Fibroblast of skin of scalp (primary cell): ENCODE measurements around the gene MRPL19.
"Not testable (repeated sequence)": the region's sequence is repeated elsewhere in the genome, so short reads cannot be mapped to it uniquely, and the experiment has no call there.

Experiments used
- DNase-seq: peaks from one replicate; pipeline ENCODE4 v3.0.0-alpha.2; 2013

The MRPL19 gene

DNA sequence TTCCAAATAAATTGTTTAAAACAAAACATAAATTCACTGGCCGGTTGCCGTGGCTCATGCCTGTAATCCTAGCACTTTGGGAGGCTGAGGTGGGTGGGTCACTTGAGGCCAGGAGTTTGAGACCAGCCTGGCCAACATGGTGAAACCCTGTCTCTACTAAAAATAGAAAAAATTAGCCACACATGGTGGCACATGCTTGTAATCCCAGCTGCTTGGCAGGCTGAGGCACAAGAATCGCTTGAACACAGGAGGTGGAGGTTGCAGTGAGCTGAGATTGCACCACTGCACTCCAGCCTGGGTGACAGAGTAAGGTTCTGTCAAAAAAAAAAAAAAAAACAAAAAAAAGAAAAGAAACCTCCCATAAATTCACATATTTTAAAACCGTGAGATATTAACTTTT is 28.8 kb downstream of the MRPL19 start:
- DNase-seq = not testable (repeated sequence)

DNA sequence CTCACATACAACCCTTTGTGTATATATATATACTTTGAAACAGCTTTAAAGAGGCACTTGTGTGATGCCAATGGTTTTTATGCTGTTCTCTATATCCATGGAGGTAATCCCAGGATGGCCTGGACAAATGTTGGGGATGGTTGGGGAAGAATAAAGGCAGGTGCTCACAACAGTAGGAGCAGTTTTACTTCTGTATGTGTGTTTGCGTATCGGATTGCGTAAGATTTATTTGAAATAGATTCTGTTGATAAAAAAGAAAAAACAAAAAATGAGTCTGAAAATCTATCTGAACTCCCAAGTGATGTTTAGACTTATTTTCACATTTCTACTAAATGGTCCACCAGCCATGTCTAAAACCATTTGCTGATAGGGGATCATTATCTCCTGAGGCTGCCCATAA is 29.3 kb downstream of the MRPL19 start:
- no peak for DNase-seq

DNA sequence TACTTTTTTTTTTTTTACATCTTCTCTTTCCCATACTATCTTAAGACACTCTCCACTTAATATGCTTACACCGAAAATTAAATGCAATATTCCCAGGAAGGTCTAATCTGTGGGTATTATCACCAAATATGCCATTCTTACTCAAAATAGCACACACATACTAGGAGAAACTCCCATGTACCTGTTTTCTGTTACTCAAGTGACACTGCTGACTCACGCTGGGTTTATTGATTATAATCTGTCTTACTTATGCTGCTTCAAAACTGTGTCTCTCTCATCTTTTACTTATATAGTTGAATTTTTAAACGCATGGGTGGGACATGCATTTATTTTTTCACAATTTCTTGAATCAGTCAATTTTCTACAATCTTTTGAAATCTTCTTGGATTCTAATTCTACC is 29.9 kb downstream of the MRPL19 start:
- DNase-seq = no peak

DNA sequence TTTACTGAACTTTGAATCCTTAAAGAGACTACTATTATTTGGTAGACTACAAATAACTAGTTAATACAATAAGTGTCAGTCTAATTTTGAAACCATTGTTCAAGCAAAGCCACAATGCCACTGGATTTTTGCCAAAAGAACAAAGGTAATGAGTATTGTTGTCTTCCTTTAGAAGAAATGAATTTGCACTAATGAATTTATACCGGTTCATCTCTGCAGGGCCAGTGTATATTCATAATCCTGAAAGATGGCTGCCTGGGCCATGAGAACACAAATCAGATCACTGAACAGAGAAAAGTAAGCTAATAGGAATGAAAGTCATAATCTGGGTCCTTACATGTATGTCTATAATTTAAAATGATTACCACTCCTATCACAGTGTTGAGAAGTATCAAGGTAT is 33.0 kb downstream of the MRPL19 start:
- DNase-seq = no peak

DNA sequence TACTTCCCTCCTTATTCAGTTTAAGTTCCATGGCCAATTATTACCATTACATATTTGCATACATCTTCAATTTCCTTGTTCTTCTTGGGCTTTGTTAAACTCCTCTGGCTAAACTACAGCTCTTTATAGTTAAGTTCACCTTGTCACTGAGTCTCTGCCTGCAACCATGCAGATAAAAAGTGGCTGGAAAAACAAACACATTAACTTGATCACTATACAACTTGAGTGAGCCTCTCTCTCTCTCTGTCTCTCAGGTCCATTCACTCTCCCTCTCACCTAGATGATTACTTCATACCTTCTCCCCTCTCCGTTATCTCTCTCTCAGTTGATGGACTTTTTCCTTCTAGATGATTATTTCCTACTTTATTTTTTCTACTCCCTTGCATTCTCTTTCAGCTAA is 33.8 kb downstream of the MRPL19 start:
- no peak for DNase-seq

DNA sequence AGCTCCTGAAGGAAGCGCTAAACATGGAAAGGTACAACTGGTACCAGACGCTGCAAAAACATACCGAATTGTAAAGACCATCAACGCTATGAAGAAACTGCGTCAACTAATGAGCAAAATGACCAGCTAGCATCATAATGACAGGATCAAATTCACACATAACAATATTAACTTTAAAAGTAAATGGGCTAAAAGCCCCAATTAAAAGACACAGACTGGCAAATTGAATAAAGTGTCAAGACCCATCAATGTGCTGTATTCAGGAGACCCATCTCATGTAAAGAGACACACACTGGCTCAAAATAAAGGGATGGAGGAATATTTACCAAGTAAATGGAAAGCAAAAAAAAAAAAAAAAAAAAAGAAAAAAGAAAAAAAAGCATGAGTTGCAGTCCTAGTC is 36.8 kb downstream of the MRPL19 start:
- not testable (repeated sequence) for DNase-seq

DNA sequence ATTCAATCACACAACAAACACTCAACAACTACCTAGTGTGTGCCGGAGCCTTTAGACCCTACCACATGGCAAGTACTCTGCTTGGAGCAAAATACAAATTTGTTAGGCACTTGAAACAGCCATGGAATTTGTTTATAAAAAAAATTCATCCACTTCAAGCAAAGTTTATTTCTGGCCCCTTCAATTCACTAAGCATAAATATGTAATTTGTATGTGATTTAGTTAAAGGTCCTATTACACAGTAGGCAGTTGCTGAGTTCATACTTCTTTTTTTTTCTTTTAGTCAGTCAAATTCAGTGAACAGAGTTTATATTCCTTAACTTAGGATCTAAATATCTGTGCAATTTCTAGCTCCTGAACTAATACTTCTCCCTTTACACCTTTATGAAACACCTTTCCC is 41.6 kb downstream of the MRPL19 start:
- DNase-seq = no peak

DNA sequence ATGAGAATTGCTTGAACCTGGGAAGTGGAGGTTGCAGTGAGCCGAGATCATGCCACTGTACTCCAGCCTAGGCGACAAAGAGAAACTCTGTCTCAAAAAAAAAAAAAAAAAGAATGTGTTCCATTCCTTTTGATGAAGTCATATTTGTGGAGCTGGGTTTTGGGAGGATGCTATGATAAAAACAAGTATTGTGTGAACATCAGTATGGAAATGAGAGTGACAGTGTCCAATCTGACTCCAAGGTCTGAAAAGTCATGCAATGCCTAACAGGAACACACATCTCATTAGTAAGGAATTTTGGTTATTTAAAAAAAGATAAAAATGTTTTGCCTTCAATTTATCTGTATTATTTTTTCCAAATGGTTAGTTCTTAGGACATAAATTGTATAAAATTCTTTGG is 52.3 kb downstream of the MRPL19 start:
- peak; percentile 40 for DNase-seq

DNA sequence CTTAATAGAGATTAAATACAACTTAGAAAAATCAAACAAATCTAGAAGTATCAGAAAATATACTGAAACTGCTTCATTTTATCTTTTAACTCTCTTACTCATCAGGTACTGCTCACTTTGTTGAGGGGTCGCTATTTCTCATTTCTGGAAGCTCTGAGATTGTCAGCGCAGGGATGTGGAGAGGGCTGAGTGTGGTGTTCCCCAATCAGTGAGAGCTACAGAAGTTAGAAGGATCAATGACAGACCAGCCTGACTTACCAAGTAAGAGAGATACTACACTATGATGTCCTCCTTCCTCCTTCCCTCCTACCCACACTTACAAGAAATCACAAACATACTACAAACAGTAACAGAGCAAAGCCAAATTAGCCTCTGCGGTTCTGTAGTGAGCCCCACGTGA is 56.0 kb downstream of the MRPL19 start:
- DNase-seq = no peak

DNA sequence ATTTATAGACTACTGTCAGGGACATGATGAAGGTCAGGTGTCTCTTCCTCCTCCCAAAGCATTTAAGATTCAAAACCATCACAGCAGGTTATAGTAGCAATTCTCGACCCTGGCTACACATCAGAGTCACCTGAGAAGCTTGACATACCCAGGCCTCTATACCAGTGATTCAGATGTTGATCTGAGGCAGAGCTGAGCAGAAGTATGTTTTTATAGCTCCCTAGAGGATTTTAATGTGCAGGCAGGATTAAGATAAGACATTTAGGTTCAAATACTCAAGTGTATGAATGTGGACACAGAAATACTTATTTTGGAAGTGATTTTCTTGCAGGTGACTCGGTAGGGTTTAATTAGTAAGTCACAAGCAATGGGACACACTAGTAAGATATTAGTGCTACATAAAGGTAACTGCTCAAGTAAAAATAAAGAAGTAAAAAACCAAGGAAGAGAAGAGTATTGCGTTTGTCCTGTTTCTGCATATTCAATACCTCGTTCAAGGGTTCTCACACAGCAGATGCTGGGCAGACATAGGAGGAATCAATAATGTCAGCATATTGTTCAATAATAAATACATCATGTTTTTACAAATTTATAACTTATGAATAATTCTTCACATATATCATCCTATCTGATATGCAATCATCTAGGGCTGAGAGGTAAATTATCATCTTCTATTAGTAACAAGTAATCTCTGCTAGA is 57.2 kb downstream of the MRPL19 start:
- no peak for DNase-seq

DNA sequence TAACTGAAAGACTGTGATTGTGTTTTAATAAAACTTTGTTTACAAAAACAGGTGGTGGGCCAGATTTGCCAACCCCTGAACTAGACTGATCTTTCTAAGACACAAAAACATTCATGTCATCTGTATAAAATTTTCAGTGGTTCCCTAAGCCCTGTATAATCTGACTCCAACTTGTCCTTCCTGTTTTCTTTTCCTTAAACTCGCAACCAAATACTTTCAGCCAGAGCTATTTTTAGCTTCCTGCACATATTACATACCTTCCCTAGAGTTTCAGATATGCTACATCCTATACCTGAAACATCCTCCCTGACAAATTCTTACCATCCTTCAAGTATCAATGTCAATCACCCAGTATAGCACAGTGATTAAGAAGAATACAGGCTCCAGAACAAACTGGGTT is 59.3 kb downstream of the MRPL19 start:
- peak; percentile 14 for DNase-seq

DNA sequence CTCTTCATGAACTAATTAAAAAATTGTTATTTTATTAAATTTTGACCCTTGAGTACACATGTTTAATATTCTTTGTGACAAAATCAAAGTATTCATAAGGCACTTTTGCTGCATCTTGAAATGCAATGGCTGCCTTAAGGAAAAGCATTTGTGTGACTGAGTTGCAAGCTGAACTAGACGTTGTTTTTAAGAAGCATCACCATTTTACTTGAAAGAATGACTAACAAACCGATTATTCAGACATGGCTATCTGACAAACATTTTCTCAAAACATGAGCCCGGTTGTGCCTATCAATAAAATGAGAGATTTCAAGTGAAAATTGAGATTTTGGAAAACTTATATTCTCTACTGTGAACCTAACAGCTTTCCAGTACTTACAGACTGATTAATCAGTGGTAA is 61.3 kb downstream of the MRPL19 start:
- no peak for DNase-seq

DNA sequence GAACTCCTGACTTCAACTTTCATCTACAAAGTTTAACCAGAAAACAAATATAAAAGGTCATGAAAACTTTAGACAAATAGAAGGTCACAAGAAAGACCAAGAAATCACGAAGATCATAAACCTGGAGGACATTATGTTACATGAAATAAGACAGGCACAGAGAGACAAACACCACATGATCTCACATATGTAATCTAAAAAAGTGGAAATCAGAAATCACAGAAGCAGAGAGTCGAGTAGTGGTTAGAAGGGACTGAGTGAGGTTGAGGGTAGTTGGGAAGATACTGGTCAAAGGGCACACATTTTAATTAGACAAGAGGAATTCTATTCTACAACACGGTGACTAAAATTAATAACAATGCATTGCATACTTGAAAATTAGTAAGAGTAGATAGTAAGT is 62.7 kb downstream of the MRPL19 start:
- DNase-seq = no peak

DNA sequence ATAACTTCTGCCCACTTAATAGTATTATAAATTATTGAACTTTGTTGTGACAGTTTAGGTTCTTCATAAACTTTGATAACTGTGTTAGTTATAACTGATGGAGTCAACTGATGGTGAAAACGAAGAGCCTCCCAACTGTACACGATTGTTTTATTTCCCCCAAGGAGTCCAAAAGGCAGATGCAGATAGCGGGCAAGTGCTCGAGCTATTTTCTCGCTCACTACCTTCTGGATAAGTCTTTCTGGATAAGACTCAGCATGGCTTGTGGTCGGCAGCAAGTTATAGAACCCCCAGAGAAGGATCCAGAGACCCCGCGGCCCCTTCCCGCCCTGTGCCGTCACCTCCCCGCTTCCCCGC is 63.6 kb downstream of the MRPL19 start:
- DNase-seq = no peak

DNA sequence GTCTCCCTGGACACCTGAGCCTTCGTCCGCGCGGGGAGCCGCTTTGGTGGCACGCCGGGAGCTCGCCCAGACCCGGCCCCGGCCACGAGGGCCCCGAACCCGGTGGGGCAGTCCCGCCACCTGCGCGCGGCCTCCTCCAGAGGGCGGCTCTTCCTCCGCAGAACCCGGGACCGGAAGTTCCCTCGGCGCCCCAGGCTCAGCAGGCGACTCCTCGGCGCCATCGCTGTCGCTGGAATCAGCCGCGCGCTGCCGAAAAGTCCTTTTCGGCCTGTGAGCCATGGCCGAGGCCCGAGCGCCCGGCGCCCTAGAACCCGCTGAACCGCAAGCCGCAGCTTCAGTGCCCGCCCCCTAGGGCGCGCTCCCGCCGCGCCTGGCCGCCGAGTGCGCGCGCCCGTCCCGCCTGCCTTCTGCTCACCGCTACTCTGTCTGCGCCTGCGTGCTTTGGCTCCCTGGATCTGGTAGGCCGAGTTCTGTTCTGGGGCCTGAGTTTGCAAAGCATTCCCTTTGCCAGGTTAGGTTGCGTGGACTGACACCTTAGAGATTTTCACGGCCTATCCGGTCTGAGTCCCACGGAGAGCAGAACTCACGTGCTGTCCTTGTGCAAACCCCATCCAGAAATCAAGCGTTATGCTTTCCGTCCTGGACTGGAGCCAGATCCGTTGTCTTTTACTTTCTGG is 64.1 kb downstream of the MRPL19 start, which contains the start of gene GCFC2:
Gene GCFC2, minus strand, starts transcription at position 339 of the 677 bp plus-strand sequence. Its CDS starts 60 bp downstream, at position 279.
- DNase-seq = peak; percentile 89

DNA sequence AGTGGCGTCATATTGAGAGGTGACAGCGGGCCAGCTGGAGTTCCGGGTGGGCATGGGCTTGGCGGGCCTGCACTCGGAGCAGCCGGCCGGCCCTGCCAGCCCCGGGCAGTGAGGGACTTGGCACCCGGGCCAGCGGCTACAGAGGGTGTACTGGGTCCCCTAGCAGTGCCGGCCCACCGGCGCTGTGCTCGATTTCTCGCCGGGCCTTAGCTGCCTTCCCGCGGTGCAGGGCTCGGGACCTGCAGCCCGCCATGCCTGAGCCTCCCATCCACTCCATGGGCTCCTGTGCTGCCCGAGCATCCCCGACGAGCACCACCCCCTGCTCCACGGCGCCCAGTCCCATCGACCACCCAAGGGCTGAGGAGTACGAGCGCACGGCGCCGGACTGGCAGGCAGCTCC is 65.0 kb downstream of the MRPL19 start:
- not testable (repeated sequence) for DNase-seq

DNA sequence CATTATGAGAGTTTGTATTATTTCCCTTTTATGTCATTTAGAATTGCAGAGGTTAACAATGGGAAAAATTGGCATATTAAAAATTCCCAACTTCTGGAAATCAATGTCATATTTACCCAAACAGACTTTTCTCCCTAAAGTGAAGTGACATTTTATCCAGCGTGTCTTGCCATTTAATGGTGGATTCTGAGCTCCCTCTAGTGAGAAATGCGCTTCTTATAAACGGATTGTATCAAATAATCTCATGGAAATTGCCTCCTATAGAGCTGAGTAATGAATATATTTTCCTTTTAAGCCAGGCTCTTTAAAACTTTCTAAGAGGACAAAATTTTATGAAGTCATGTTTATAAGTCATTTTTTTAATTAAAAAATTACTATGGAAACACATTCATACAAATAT is 69.8 kb downstream of the MRPL19 start:
- peak; percentile 19 for DNase-seq

DNA sequence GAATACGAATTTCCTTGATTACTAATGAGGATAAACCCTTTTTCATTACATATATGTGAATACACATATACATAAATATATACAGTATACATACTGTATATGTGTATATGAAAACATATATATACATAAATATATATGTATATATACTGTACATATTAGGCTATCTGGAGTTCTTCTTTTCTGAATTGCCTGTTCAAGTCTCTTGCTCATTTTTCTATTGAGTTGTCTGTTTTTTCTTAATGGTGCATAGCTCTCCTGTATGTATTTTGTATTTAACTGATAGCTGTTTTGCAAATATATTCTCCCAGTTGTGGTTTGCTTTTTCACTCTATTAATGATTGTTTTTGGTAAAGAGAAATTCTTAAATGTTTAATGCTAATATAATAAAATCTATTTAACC is 73.0 kb downstream of the MRPL19 start:
- DNase-seq = no peak

DNA sequence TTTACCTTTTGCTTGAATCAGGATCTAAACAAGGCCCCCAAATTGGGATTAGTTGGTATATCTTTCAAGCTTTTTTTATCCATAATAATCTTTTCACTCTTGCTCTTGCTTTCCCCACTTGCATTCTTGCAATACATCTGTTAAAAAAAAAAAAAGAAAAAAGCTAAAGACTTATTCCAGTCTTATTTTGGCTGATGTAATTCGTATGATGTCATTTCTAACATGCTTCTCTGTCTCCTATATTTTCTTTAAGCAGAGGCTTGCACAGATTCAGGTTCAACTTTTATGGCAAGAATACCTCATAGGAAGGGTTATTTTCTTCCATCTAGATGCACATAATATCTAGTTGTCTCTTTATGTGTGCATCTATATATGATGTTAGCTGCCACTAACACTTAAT is 73.9 kb downstream of the MRPL19 start:
- peak; percentile 7 for DNase-seq

DNA sequence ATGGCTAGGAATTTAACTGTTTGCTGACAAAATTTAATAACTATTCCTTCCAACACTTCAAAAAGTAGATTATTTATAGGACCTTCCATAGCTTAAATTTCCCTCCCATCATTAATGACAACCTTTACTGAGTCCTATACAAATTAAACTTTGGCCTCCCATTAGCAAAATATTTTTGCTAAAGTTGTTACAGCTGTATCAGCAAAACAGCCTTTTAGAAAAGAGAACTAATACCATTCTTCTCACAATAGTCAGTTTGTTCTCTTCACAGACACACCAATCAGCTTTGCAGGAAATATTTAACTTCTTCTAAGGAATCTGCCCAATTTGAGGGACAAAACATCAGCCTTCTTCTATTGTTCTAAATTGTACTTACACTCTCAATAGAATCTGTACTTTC is 76.1 kb downstream of the MRPL19 start:
- no peak for DNase-seq

DNA sequence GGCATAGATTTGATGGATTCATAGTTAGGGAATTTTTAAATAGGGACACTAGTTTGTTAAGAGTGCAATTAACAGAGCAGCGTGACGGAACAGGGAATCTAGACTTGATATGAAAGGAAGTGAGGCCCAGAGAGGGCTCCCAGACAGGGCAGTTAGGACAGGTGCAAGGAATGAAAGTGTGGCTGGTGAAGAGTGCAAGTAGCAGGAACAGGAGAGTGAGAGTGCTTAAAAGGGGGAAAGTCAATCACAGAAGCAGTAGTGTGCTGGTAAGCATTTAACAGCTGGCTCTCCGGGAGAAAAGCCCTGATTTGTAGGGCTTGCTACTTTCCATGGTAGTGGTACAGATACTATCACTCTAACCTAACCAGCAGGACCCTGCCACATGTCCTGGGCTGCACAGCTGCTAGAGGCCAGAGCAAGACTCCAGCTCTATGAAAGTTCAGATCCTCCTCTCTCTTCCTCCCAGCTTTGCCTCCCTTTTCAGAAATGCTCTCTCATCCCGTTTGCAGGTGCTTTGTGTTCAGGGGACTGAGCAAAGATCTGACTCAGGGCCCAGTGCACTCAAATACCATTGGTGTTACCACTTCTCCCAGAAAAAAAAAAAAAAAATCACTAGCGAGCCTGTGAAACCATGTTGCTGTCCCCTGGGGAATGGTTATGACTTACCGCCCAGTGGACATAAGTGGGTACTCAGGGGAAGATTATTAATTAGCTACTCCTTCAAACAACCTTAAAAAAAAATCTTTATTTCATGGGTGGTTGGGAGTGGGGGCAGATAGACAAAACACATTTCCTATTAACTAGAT is 82.2 kb downstream of the MRPL19 start:
- no peak for DNase-seq

DNA sequence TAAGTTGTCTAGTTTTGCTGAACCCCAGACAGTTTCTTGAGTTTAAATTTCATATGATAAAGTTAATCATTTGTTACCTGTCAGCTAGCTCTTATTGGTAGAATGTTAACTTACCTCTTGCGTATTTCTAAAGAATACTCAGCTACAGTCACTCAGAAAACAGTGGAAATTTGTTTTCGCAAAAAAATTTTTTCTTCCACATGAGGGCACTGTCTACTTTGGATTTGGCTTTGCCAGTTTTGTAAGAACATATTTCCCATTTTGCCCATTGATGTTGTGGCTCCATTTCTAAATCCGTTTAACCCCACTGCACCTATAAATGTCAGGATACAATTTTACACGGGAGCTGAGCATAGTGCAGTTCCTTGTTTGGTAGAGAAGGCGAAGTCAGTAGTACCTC is 83.3 kb downstream of the MRPL19 start:
- no peak for DNase-seq

DNA sequence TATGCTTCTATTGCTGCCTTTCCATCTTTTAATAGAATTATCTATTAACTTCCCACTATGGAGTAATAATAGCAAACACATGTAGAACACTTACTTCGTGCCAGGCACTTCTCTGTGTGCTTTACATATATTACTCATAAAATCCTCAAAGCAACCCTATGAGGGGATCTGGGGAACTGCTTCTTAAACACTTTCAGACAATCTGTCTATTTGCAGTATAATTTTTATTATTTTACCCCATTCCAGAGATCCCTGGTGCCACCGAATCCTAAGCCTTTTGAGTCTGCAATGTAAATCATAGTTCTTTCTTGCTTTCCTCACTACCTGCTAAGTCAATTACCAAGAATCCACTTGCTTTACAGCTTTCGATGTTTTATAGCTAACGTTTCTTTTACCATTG is 89.7 kb downstream of the MRPL19 start:
- no peak for DNase-seq

DNA sequence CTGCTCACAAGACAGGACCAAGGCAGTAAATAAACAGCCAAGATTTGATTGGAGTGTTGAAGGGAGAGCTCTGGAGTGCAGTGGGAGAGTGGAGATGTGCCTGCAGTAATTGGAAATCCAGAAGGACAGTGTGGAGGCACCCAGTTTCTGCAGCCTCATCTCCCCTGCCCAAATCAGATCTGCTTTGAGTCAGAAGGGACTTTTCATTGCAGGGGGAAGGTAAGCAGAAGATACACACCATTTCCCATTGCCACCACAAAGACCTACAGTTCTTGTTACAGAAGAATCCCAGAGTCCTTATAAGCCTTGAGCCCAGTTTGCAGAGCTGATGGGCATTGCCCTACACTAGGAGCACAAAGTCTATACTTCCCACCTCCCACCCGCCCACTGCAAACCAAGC is 91.4 kb downstream of the MRPL19 start:
- DNase-seq = no peak
